Adipocyte (in vitro differentiated cells): ENCODE measurements around the gene SIL1.
"Not testable (repeated sequence)": the region's sequence is repeated elsewhere in the genome, so short reads cannot be mapped to it uniquely, and the experiment has no call there.

Experiments used
- DNase-seq: peaks from one replicate; pipeline ENCODE4 v3.0.0-alpha.2; 2015; ENCODE audit warnings: low read depth
- H3K27me3 ChIP-seq: replicated peaks from 2 replicates; pipeline ENCODE4 v1.7.0; 2013; ENCODE audit warnings: mild to moderate bottlenecking, low read length, moderate library complexity; ENCODE audit not compliant: control insufficient read depth, insufficient read depth
- H3K36me3 ChIP-seq: 2 replicates; pipeline ENCODE4 v1.7.0; 2013; ENCODE audit warnings: low read length, mild to moderate bottlenecking, moderate library complexity; ENCODE audit not compliant: control insufficient read depth, insufficient read depth, severe bottlenecking
- H3K4me1 ChIP-seq: 2 replicates; pipeline ENCODE4 v1.7.0; 2013; ENCODE audit warnings: mild to moderate bottlenecking, low read length, moderate library complexity; ENCODE audit not compliant: control insufficient read depth, insufficient read depth
- H3K4me3 ChIP-seq: 2 replicates; pipeline ENCODE4 v1.7.0; 2013; ENCODE audit warnings: mild to moderate bottlenecking, low read length, moderate library complexity
- H3K9ac ChIP-seq: 2 replicates; pipeline ENCODE4 v1.7.0; 2013; ENCODE audit warnings: mild to moderate bottlenecking, low read length, moderate library complexity
- H3K9me3 ChIP-seq: 2 replicates; pipeline ENCODE4 v1.7.0; 2013; ENCODE audit warnings: mild to moderate bottlenecking, low read length, moderate library complexity; ENCODE audit not compliant: control insufficient read depth

The SIL1 gene

DNA sequence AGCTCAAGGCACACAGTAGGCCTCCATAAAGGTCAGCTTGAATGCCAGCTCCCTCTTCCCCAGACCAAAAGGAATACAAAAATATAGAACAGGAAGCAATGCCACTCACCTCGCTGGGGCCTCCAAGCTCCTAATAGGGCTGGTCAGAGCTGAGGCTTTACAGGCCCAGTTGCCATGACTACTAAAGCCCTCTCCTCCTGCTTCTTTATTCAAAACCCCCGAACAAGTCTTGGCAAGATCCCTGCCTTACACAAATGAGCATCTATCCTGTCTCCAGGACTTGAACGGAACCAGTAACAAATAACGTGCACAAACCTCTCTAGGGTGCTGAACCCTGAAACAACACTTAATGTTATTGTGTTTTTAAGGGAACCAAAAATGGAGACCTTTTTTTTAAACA lies 136.3 kb downstream of the SIL1 start:
- Histone ChIP-seq H3K9ac (peak overlapping the region; percentile 15), H3K4me1 (peaks cover 48% of the 10 kb centered on the region), H3K36me3 (no peaks in the 10 kb centered on the region), H3K27me3 (no peaks in the 10 kb centered on the region), H3K4me3 (peak overlapping the region; percentile 47), H3K9me3 (no peaks in the 10 kb centered on the region)
- no peak for DNase-seq

DNA sequence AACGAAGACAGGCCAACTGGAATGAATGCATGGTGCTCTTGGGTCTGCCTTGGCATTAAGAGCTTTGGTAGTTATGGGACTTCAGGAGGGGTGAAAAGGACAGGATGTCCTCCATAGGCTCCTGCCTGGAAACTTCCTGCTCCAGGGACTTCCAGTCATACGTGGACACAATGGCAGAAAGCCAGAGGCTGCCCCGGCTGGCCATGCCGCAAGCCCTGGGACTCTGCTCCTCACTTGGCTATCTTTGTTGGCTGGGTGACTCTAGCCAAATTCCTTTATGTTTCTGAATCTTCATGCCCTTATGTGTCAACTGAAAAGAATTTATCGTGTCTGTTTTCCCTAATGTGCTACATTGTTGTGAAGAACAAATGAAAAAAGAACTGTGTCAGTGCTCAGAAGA lies 136.9 kb downstream of the SIL1 start:
- H3K4me3 ChIP-seq, result peak overlapping the region; percentile 47
- no peaks in the 10 kb centered on the region for H3K27me3 ChIP-seq
- DNase-seq, result peak; percentile 62

DNA sequence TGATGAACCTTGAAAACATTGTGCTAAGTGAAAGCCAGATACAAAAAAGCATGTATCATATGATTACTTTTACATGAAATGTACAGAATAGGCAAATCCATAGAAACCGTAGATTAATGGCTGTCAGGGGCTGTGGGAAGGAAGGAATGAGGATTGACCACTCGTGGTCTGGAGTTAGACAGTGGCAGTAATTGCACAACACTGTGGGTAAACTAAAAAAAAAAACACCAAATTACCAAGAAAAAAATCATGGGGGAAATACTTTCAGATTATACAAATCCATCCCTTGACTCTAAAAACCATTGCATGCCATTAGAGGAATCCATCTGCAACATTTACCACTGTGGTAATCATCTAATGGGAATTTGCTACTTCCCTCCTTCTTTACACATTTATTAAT lies 140.0 kb downstream of the SIL1 start:
- DNase-seq, result peak; percentile 43
- H3K9me3 ChIP-seq, result no peaks in the 10 kb centered on the region
- H3K4me3 ChIP-seq, result no peak overlapping the region
- peaks cover 33% of the 10 kb centered on the region for H3K4me1 ChIP-seq
- no peaks in the 10 kb centered on the region for H3K36me3 ChIP-seq
- no peak overlapping the region for H3K9ac ChIP-seq
- H3K27me3 ChIP-seq, result no peaks in the 10 kb centered on the region

More for the DNA sequence above, 136.9 kb downstream of the SIL1 start:
- H3K36me3 ChIP-seq, result no peaks in the 10 kb centered on the region
- no peaks in the 10 kb centered on the region for H3K9me3 ChIP-seq
- peaks cover 48% of the 10 kb centered on the region for H3K4me1 ChIP-seq
- H3K9ac ChIP-seq, result no peak overlapping the region

DNA sequence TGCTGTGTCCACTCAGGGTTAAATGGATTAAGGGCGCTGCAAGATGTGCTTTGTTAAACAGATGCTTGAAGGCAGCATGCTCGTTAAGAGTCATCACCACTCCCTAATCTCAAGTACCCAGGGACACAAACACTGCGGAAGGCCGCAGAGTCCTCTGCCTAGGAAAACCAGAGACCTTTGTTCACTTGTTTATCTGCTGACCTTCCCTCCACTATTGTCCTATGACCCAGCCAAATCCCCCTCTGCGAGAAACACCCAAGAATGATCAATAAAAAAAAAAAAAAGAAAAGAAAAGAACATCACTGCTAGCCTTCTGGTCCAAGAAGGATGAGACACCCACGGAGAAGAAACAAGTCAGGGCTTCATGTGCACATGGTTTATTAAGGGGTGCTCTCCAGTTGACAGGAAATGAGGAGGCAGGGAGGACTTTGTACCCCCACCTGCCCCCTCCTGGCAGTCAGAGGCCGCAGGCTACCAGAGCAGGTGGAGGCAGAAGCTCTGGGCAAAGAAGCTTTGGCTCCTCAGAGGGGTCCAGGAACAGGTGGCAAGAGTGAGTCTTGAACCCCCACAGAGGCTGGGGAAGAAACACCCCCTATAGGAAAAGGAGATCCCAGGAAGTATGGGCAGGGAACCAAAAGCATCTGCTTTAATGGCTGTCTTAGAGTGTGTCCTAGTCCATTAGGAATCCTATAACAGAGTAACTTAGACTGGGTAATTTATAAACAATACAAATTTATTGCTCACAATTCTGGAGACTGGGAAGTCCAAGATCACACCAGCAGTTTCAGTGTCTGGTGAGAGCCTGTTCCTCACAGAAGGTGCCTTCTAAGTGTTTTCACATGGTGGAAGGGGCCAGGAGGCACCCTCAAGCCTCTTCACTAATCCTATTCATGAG lies 140.9 kb downstream of the SIL1 start:
- not testable (repeated sequence) for H3K9ac ChIP-seq, H3K4me3 ChIP-seq, DNase-seq, H3K36me3 ChIP-seq, H3K27me3 ChIP-seq, H3K9me3 ChIP-seq
- peaks cover 24% of the 10 kb centered on the region for H3K4me1 ChIP-seq

DNA sequence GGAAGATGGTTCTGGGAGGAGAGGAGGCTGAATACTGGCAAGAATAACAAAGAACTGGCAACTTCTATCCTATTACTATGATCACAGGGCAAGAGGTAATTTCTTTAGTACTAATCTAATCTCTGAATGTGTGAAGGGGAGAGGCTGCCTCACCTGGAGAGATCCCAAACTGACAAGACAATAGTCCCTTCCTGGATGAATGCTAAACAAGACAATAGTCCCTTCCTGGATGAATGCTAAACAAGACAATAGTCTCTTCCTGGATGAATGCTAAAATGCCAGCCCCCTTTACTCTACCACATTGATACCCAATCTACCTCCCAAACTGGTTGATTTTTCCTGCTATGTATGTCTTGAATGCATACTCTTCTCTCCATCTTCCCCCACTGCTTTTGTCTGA lies 145.2 kb downstream of the SIL1 start:
- Histone ChIP-seq H3K9me3 (no peaks in the 10 kb centered on the region), H3K9ac (no peak overlapping the region), H3K36me3 (peaks cover 5% of the 10 kb centered on the region), H3K27me3 (no peaks in the 10 kb centered on the region), H3K4me1 (peaks cover 6% of the 10 kb centered on the region), H3K4me3 (no peak overlapping the region)
- DNase-seq, result no peak

DNA sequence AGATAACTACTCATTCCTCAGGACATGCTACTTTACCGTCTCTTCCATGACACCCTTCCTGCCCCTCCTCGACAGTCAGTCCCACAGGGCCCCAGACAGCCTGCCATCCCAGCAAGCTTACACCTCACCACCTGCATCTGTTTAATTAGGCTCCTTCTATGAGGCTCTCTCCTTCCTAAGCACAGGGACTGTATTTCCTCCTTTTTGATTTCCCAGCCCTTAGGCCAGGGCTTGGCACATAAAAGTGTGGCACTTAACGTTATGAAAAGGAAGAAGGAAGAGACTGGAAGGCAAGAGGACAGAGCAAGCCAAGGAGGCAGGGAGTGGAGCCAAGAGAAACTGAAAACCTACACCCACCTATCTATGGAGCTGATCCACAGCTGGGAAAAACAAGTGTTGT lies 146.8 kb downstream of the SIL1 start:
- no peaks in the 10 kb centered on the region for H3K27me3 ChIP-seq
- no peaks in the 10 kb centered on the region for H3K9me3 ChIP-seq
- peaks cover 6% of the 10 kb centered on the region for H3K4me1 ChIP-seq
- H3K4me3 ChIP-seq, result no peak overlapping the region
- DNase-seq, result no peak
- H3K9ac ChIP-seq, result no peak overlapping the region
- H3K36me3 ChIP-seq, result peaks cover 5% of the 10 kb centered on the region

DNA sequence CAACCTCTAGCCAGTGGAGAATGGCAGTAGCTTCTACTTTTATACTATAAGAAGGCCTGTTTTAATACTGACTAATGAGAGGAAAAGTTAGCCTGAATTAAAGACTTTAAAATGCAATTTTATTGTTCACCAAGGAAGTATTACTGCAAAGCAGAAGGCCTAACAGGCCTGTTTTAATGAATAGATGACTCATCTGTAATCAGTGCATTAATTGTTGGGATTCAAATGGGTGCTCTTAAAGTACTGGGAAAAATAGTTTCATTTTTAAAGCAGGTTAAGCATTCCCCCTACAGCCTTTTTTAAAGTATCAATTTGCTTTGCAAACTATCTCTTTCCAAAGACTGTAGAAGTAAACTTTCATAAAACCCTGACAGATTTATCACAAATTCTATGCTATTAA lies 147.7 kb downstream of the SIL1 start:
- no peak for DNase-seq
- Histone ChIP-seq H3K4me3 (no peak overlapping the region), H3K9me3 (no peaks in the 10 kb centered on the region), H3K4me1 (peaks cover 6% of the 10 kb centered on the region), H3K36me3 (peaks cover 5% of the 10 kb centered on the region), H3K9ac (no peak overlapping the region), H3K27me3 (no peaks in the 10 kb centered on the region)

DNA sequence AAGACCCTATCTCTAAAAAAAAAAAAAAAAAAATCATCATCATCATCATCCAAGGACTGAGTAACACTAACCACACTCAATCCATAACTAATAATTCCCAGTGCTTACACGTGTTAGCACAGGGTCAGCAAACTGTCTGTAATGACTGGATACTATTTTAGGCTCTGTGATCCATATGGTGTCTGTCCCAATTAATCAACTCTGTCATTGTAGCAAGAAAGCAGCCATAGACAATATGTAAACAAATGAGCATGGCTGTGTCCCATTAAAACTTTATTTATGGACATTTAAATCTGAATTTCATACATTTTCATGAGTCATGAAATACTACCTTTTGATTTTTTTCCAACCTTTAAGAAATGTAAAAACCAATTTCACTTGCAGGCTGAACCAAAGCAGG lies 148.4 kb downstream of the SIL1 start:
- DNase-seq, result no peak
- Histone ChIP-seq H3K4me3 (no peak overlapping the region), H3K9ac (no peak overlapping the region), H3K36me3 (peaks cover 5% of the 10 kb centered on the region), H3K9me3 (no peaks in the 10 kb centered on the region), H3K4me1 (peaks cover 6% of the 10 kb centered on the region), H3K27me3 (no peaks in the 10 kb centered on the region)

DNA sequence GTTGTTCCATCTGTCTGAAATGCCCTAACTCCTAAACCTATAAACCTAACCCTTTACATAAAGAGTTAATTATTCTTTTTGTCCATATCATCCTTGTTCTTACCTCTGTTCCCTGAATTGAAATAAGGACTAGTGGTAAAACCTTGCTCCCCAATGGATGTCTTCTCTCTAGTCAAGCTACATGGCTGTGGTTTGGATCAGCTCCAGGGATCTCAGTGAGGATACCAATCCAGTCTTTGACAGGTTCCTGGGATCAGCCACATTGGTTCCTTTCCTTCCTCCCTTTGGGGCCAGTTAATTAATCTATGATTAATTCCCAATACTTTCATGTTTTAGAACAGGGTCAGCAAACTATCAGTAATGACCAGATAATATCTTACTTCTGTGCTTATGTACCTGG lies 151.6 kb downstream of the SIL1 start:
- Histone ChIP-seq H3K36me3 (peaks cover 5% of the 10 kb centered on the region), H3K9ac (no peak overlapping the region), H3K27me3 (no peaks in the 10 kb centered on the region), H3K4me1 (peaks cover 6% of the 10 kb centered on the region), H3K9me3 (no peaks in the 10 kb centered on the region), H3K4me3 (no peak overlapping the region)
- no peak for DNase-seq

DNA sequence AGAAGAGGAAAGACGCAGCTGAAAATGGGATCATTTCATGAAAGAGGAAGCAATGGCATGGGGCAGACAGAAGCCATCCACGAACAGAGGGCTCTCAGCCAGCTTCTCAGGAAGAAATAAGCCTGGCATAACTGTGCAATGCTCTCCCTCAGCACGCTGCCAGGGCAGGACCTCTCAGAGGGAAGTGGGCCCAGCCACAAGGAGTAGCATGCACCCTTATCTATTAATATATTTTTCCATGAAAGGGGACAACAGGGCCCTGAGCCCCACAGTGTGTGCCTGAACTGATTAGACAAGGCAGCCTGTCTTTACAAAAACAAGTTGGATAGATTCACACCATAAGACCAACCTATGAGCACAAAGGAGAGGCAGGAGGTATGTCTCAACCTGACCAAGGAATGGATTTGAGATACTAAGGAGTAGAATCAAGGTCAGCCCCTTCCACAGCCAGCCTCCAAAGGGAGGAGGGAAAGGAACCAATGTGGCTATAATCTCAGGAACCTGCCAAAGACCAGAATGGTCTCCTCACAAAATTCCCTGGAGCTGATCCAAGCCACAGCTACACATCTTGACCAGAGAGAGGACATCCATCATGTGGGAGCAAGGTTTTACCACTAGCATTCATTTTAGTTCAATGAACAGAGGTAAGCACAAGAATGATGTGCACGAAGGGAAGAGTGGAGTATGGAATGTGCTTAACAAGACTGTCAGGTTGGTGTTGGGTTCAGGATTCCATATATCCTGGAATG lies 154.8 kb downstream of the SIL1 start:
- Histone ChIP-seq H3K9me3 (no peaks in the 10 kb centered on the region), H3K9ac (no peak overlapping the region), H3K4me3 (no peak overlapping the region), H3K4me1 (no peaks in the 10 kb centered on the region), H3K36me3 (no peaks in the 10 kb centered on the region), H3K27me3 (no peaks in the 10 kb centered on the region)
- DNase-seq, result no peak

DNA sequence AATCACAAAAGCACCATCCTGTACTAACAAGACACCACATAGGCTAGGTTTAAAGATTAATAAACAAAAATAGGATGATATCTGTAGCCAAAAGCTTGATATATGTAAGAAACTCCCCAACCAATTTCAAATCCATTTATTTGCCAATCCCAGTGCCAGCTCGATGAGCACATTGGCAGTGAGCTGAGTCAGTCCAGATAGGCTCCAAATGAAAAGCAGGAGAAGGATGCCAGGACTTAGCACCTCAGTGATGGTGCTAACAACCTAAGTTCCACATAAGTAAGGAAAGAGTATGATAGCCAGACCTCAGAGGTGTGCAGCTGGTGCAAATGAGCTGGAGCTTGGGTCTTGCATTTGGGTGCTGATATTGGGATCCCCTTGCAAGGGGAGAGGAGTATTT lies 158.1 kb downstream of the SIL1 start:
- no peak for DNase-seq

More for the DNA sequence above, 158.1 kb downstream of the SIL1 start:
- Histone ChIP-seq H3K4me3 (no peak overlapping the region), H3K27me3 (no peaks in the 10 kb centered on the region), H3K9me3 (peaks cover 4% of the 10 kb centered on the region), H3K4me1 (no peaks in the 10 kb centered on the region), H3K36me3 (no peaks in the 10 kb centered on the region), H3K9ac (no peak overlapping the region)
